H1 (cell line): Measurements from ENCODE around the gene ARHGEF10L. TPM values are rescaled to one million over a fixed set of nuclear protein-coding genes. Genes with fewer than 3 reads are reported as not detected.

Experiments
- CTCF ChIA-PET: fragments of 300-600 bp; sonication (Branson Sonifier 250); formaldehyde crosslinking; loops from one replicate; lab custom pipeline; 2021; ENCODE audit not compliant: partially characterized antibody; lab: Charles Lee
- POLR2A ChIA-PET: fragments of 300-600 bp; sonication (Branson Sonifier 250); formaldehyde crosslinking; loops from one replicate; lab custom pipeline; 2021; ENCODE audit warnings: inconsistent platforms; ENCODE audit not compliant: partially characterized antibody; lab: Charles Lee
- DNase-seq, 2 experiments: peaks; one replicate each; pipeline versions ENCODE4 v3.0.0 to v3.0.0-alpha.2; 2010 to 2022; ENCODE audit warnings: low spot score in 2 of 2, low read depth in 1 of 2, mixed read lengths in 1 of 2
- FAIRE-seq: peaks from 2 replicates; lab custom pipeline; 2011; peaks lifted over from hg19 to GRCh38; lab: Jason Lieb, UNC
- H2AFZ ChIP-seq: 2 replicates; pipeline ENCODE4 v1.8.1; 2012; ENCODE audit warnings: low read length, inconsistent platforms
- H2AK5ac ChIP-seq: 2 replicates; pipeline ENCODE4 v1.6.1; 2013; ENCODE audit warnings: low read depth, low read length
- H2BK120ac ChIP-seq: replicated peaks from 2 replicates; pipeline ENCODE3; 2013; ENCODE audit warnings: low read depth, low read length, inconsistent platforms
- H2BK12ac ChIP-seq: 2 replicates; pipeline ENCODE4 v1.6.1; 2013; ENCODE audit warnings: low read depth, low read length
- H2BK15ac ChIP-seq: 2 replicates; pipeline ENCODE4 v1.6.1; 2013; ENCODE audit warnings: low read length
- H2BK20ac ChIP-seq: 2 replicates; pipeline ENCODE4 v1.6.1; 2013; ENCODE audit warnings: low read length
- H2BK5ac ChIP-seq: 2 replicates; pipeline ENCODE4 v1.6.1; 2013; ENCODE audit warnings: low read depth, low read length
- H3K14ac ChIP-seq: 2 replicates; pipeline ENCODE4 v1.6.1; 2013; ENCODE audit warnings: inconsistent platforms; ENCODE audit not compliant: insufficient read length
- H3K18ac ChIP-seq: 2 replicates; pipeline ENCODE4 v1.6.1; 2013; ENCODE audit warnings: low read length; ENCODE audit errors: extremely low read depth
- H3K23ac ChIP-seq: 2 replicates; pipeline ENCODE4 v1.6.1; 2013; ENCODE audit warnings: inconsistent platforms; ENCODE audit not compliant: insufficient read length
- H3K23me2 ChIP-seq: 2 replicates; pipeline ENCODE4 v1.6.1; 2013; ENCODE audit warnings: low read depth, low read length
- H3K27ac ChIP-seq: 2 replicates; pipeline ENCODE4 v1.6.1; 2011; ENCODE audit warnings: low read depth, low read length, inconsistent platforms
- H3K27me3 ChIP-seq, 4 experiments: replicated peaks in 1 of 4; 1 replicate in 1 of 4; 2 replicates in 3 of 4; pipeline versions ENCODE4 v1.6.1 to v1.8.1; 2011 to 2013; ENCODE audit warnings: low read length in 3 of 4, mild to moderate bottlenecking in 3 of 4, inconsistent platforms in 2 of 4, mixed read lengths in 2 of 4, moderate library complexity in 1 of 4; ENCODE audit not compliant: control insufficient read depth in 3 of 4, insufficient read depth in 3 of 4; ENCODE audit errors: extremely low read depth in 1 of 4
- H3K36me3 ChIP-seq, 4 experiments: 2 replicates each; pipeline versions ENCODE4 v1.6.1 to v1.8.1; 2011 to 2013; ENCODE audit warnings: mild to moderate bottlenecking in 4 of 4, low read length in 3 of 4, moderate library complexity in 2 of 4, control low read depth in 1 of 4, inconsistent platforms in 1 of 4; ENCODE audit not compliant: insufficient read depth in 4 of 4, control insufficient read depth in 2 of 4
- H3K4ac ChIP-seq: replicated peaks from 2 replicates; pipeline ENCODE3; 2013; ENCODE audit warnings: low read length, low read depth, mixed read lengths, inconsistent platforms; ENCODE audit not compliant: insufficient read length
- H3K4me1 ChIP-seq, 4 experiments: replicated peaks in 1 of 4; 1 replicate in 1 of 4; 2 replicates in 3 of 4; pipeline versions ENCODE4 v1.6.1 to v1.8.1; 2011 to 2013; ENCODE audit warnings: low read length in 3 of 4, inconsistent platforms in 2 of 4, mixed read lengths in 1 of 4; ENCODE audit not compliant: insufficient read depth in 4 of 4, control insufficient read depth in 3 of 4
- H3K4me2 ChIP-seq, 2 experiments: 2 replicates each; pipeline versions ENCODE4 v1.6.1 to v1.8.1; 2011 to 2013; ENCODE audit warnings: low read depth in 2 of 2, low read length in 2 of 2, control low read depth in 1 of 2, inconsistent platforms in 1 of 2, mild to moderate bottlenecking in 1 of 2; ENCODE audit not compliant: insufficient read depth in 1 of 2
- H3K4me3 ChIP-seq, 4 experiments: fragments of 200-600, 300-600 bp in 1 of 4; sonication (generic), shearing (Covaris generic), sonication (Bioruptor Twin) in 1 of 4; 2 replicates each; pipeline versions ENCODE4 v1.5.1 to v1.8.1; 2011 to 2016; ENCODE audit warnings: low read length in 4 of 4, low read depth in 3 of 4, control low read depth in 2 of 4, inconsistent platforms in 2 of 4, mild to moderate bottlenecking in 2 of 4, mixed read lengths in 1 of 4, moderate library complexity in 1 of 4; ENCODE audit not compliant: insufficient read depth in 2 of 4; ENCODE audit errors: extremely low read depth in 1 of 4
- H3K56ac ChIP-seq: replicated peaks from 2 replicates; pipeline ENCODE3; 2013; ENCODE audit warnings: low read depth, mild to moderate bottlenecking, mixed read lengths, low read length, inconsistent platforms; ENCODE audit not compliant: insufficient read length
- H3K79me1 ChIP-seq: 2 replicates; pipeline ENCODE4 v1.6.1; 2013; ENCODE audit warnings: low read depth, low read length, control low read depth
- H3K79me2 ChIP-seq, 2 experiments: 2 replicates each; pipeline versions ENCODE4 v1.6.1 to v1.8.1; 2012 to 2013; ENCODE audit warnings: low read length in 2 of 2, mild to moderate bottlenecking in 2 of 2, inconsistent platforms in 1 of 2; ENCODE audit not compliant: insufficient read depth in 2 of 2, control insufficient read depth in 1 of 2
- H3K9ac ChIP-seq, 4 experiments: replicated peaks in 1 of 4; 1 replicate in 1 of 4; 2 replicates in 3 of 4; pipeline versions ENCODE4 v1.6.1 to v1.8.1; 2011 to 2013; ENCODE audit warnings: low read depth in 3 of 4, low read length in 3 of 4, control low read depth in 2 of 4, mild to moderate bottlenecking in 2 of 4, moderate library complexity in 2 of 4, inconsistent platforms in 1 of 4; ENCODE audit errors: extremely low read depth in 1 of 4
- H3K9me3 ChIP-seq, 2 experiments: 2 replicates each; pipeline versions ENCODE4 v1.6.1 to v1.8.1; 2012 to 2013; ENCODE audit warnings: mild to moderate bottlenecking in 2 of 2, moderate library complexity in 2 of 2, control low read depth in 1 of 2, inconsistent platforms in 1 of 2, low read depth in 1 of 2, low read length in 1 of 2, mixed read lengths in 1 of 2; ENCODE audit not compliant: insufficient read depth in 2 of 2
- H4K20me1 ChIP-seq, 2 experiments: replicated peaks in 1 of 2; 2 replicates each; pipeline versions ENCODE3 to v1.8.1; 2011 to 2013; ENCODE audit warnings: inconsistent platforms in 2 of 2, low read length in 2 of 2, mild to moderate bottlenecking in 1 of 2; ENCODE audit not compliant: insufficient read depth in 2 of 2, control insufficient read depth in 1 of 2
- H4K5ac ChIP-seq: 2 replicates; pipeline ENCODE4 v1.6.1; 2013; ENCODE audit warnings: low read length, low read depth, mixed read lengths, inconsistent platforms; ENCODE audit not compliant: insufficient read length
- H4K8ac ChIP-seq: 2 replicates; pipeline ENCODE4 v1.8.0; 2013; ENCODE audit warnings: mild to moderate bottlenecking, moderate library complexity, low read length, inconsistent platforms; ENCODE audit not compliant: insufficient read depth; ENCODE audit errors: extremely low read depth
- H4K91ac ChIP-seq: replicated peaks from 2 replicates; pipeline ENCODE3; 2013; ENCODE audit warnings: low read length, mixed read lengths, inconsistent platforms; ENCODE audit not compliant: insufficient read length
- CHD1 ChIP-seq: IDR thresholded peaks from 2 replicates; pipeline ENCODE4 v1.6.1; 2012; ENCODE audit warnings: low read depth, low read length, improper control_type of control experiment
- EP300 ChIP-seq, 2 experiments: IDR thresholded peaks; 1 replicate in 1 of 2; 2 replicates in 1 of 2; pipeline ENCODE4 v1.6.1; 2011 to 2012; ENCODE audit warnings: low read depth in 2 of 2, low read length in 2 of 2, mild to moderate bottlenecking in 2 of 2, borderline replicate concordance in 1 of 2, inconsistent platforms in 1 of 2, moderate library complexity in 1 of 2
- HDAC2 ChIP-seq, 2 experiments: fragments of 300-600 bp in 1 of 2; sonication (generic) in 1 of 2; IDR thresholded peaks; 2 replicates each; pipeline ENCODE4 v1.6.1; 2011 to 2012; ENCODE audit warnings: low read depth in 2 of 2, low read length in 2 of 2, mild to moderate bottlenecking in 2 of 2, moderate library complexity in 2 of 2, borderline replicate concordance in 1 of 2, inconsistent platforms in 1 of 2
- HDAC6 ChIP-seq: IDR thresholded peaks from one replicate; pipeline ENCODE4 v1.7.1; 2012; ENCODE audit warnings: low read depth, mild to moderate bottlenecking, inconsistent platforms, low read length, moderate library complexity
- JUND ChIP-seq: IDR thresholded peaks from 2 replicates; pipeline ENCODE4 v1.6.1; 2011; ENCODE audit warnings: mild to moderate bottlenecking, improper control_type of control experiment, low read length
- POU5F1 ChIP-seq: IDR thresholded peaks from 2 replicates; pipeline ENCODE4 v1.6.1; 2011; ENCODE audit warnings: low read depth, mild to moderate bottlenecking, low read length, moderate library complexity
- ZNF274 ChIP-seq: IDR thresholded peaks from 2 replicates; pipeline ENCODE4 v1.7.0; 2012; ENCODE audit warnings: low read length, borderline replicate concordance; ENCODE audit errors: extremely low read depth
- WGBS, 2 experiments: shearing (Covaris generic) in 1 of 2; methylation state at CpG; one replicate each; pipeline versions ENCODE4 v1.1.6 to v1.1.7; 2013 to 2015; ENCODE audit warnings: low lambda C conversion rate in 2 of 2, mixed read lengths in 2 of 2, inconsistent platforms in 1 of 2, low coverage in 1 of 2, missing lambda C conversion rate in 1 of 2; ENCODE audit not compliant: insufficient replicate concordance in 2 of 2, insufficient coverage in 1 of 2, insufficient read length in 1 of 2; ENCODE audit errors: extremely low coverage in 1 of 2, missing lambda C conversion rate in 1 of 2; 5-methylcytosine and 5-hydroxymethylcytosine counted together
- polyA plus RNA-seq, 7 experiments: library from polyadenylated mRNA; depleted of rRNA in 3 of 7; stranded (reverse) in 5 of 7; unstranded in 2 of 7; fragments of >200 nt in 5 of 7; fragments of 200-250 nt in 2 of 7; gene quantifications; 1 replicate in 5 of 7; 2 replicates in 1 of 7; 4 replicates in 1 of 7; pipeline versions ENCODE4 v1.2.1 to v1.2.3, GENCODE V29; 2011 to 2013; ENCODE audit warnings: missing spikeins in 2 of 7, mixed read lengths in 2 of 7
- total RNA-seq: library from RNA; stranded (reverse); fragmentation: NEBNext Ultra II Directional; extraction: Animal tissue kit (Norgen Biotek cat#: 25700); gene quantifications from 2 replicates; pipeline ENCODE4 v1.2.1, GENCODE V29; 2021
- TF ChIP-seq, protein P1 (sequence below): IDR thresholded peaks from 2 replicates; pipeline ENCODE4 v1.6.1; 2011; ENCODE audit warnings: low read depth, mild to moderate bottlenecking, low read length; ENCODE audit not compliant: insufficient read depth

ARHGEF10L gene
- total and polyA plus RNA-seq, 2 of the 8 experiments (the other 6 are each of a cell fraction or from before 2014, with no cell fraction given), result 33.6 to 39.6 TPM

DNA sequence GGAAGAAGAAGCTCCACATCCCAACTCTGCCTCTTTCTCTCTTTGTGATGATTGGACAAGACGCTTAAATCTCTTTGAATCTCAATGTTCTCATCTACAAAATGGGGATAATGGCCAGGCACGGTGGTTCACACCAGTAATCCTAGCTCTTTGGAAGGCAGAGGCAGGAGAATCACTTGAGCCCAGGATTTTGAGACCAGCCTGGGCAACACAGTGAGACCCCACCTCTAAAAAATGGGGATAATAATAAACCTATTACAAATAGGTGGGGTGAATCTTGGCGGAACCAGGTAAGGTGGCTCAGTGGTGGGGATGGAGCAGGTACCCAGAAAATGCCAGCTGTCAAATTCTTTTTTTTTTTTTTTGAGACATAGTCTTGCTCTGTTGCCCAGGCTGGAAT lies 29.4 kb upstream of the ARHGEF10L start:
- ChIA-PET POLR2A (no interaction called here), CTCF (interaction anchor here (0.6 to 29.1 kb wide), 4 partner anchors 11 to 263 kb away, joined by 3 to 1640 read pairs (median 58); partner anchors contain the start of gene ARHGEF10L)
- H3K4ac ChIP-seq, result no peak overlapping the region
- H3K27me3 ChIP-seq, result no peaks in the 10 kb centered on the region
- no peak overlapping the region for H3K4me2 ChIP-seq
- no peaks in the 10 kb centered on the region for H3K79me2 ChIP-seq
- H3K18ac ChIP-seq, result no peak overlapping the region
- TF ChIP-seq HDAC6, result no peak
- no peak for TF ChIP-seq CHD1
- no peak for TF ChIP-seq ZNF274
- TF ChIP-seq, protein P1, sequence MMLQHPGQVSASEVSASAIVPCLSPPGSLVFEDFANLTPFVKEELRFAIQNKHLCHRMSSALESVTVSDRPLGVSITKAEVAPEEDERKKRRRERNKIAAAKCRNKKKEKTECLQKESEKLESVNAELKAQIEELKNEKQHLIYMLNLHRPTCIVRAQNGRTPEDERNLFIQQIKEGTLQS, result no peak
- no peak for TF ChIP-seq HDAC2 (IDR thresholded peaks at IDR 0.05; ENCODE audit: borderline replicate concordance in 1 of 2, low read depth in 2 of 2, low read length in 2 of 2)
- no peak for TF ChIP-seq EP300 (IDR thresholded peaks at IDR 0.05; ENCODE audit: borderline replicate concordance in 1 of 2, low read depth in 2 of 2, low read length in 2 of 2)
- TF ChIP-seq POU5F1, result no peak
- no peak for TF ChIP-seq JUND
- H2BK120ac ChIP-seq, result no peak overlapping the region
- no peak overlapping the region for H3K27ac ChIP-seq
- FAIRE-seq (no peak), DNase-seq (no peak)
- H2BK5ac ChIP-seq, result no peak overlapping the region
- no peaks in the 10 kb centered on the region for H3K79me1 ChIP-seq
- H3K14ac ChIP-seq, result no peak overlapping the region
- no peaks in the 10 kb centered on the region for H3K36me3 ChIP-seq
- H3K23me2 ChIP-seq, result peaks cover 2% of the 10 kb centered on the region; the same call in 1 of the 2 replicates
- H3K4me3 ChIP-seq, result no peak overlapping the region
- H2BK15ac ChIP-seq, result no peak overlapping the region
- no peak overlapping the region for H4K91ac ChIP-seq
- WGBS, 2 experiments, result 86% methylated on average over 3 of the region's 3 CpGs; no CpG with 5 or more reads in 1 of the 2 experiments
- no peak overlapping the region for H2AFZ ChIP-seq
- no peak overlapping the region for H3K23ac ChIP-seq
- H2BK12ac ChIP-seq, result no peak overlapping the region
- H3K9ac ChIP-seq, result no peak overlapping the region
- no peak overlapping the region for H2BK20ac ChIP-seq
- no peak overlapping the region for H3K56ac ChIP-seq
- H4K8ac ChIP-seq, result no peak overlapping the region
- H3K9me3 ChIP-seq, result no peaks in the 10 kb centered on the region
- H3K4me1 ChIP-seq, result no peaks in the 10 kb centered on the region; a peak in 1 of 7 replicates
- no peak overlapping the region for H2AK5ac ChIP-seq
- no peak overlapping the region for H4K5ac ChIP-seq
- no peaks in the 10 kb centered on the region for H4K20me1 ChIP-seq
